GM23338 (cell line): Measurements from ENCODE around the gene SLC39A11.
"Not testable (repeated sequence)": the region's sequence is repeated elsewhere in the genome, so short reads cannot be mapped to it uniquely, and the experiment has no call there.

Experiments used
- CTCF ChIP-seq, 2 experiments: fragments of 200-600 bp in 1 of 2; sonication (generic) in 1 of 2; conservative IDR thresholded peaks; 2 replicates each; pipeline versions ENCODE4 v1.5.1 to v1.6.1; 2016 to 2017; ENCODE audit warnings: antibody characterized with exemption in 2 of 2, low read depth in 2 of 2, mild to moderate bottlenecking in 2 of 2, moderate library complexity in 1 of 2
- EZH2 ChIP-seq: fragments of 200-600 bp; sonication (generic); IDR thresholded peaks from one replicate; pipeline ENCODE4 v1.8.0; 2017; ENCODE audit warnings: antibody characterized with exemption, mild to moderate bottlenecking, low read depth; ENCODE audit not compliant: unreplicated experiment

- not testable (repeated sequence) for TF ChIP-seq EZH2; CTCF (conservative IDR thresholded peaks at IDR 0.05; ENCODE audit: low read depth in 2 of 2)
Measured at GRCh38 chr17:73131439-73131838, 39.0 kb upstream of the SLC39A11 start.
